ENCODE measurements around the gene GFM1.

- TF ChIP-seq CTCF (conservative IDR thresholded peaks at IDR 0.05; ENCODE audit: low read length) (no peak), EZH2phosphoT487 (IDR thresholded peaks at IDR 0.05; ENCODE audit: borderline replicate concordance, low read depth, low read length) (no peak)
These were observed 94.3 kb downstream of the GFM1 start for GRCh38 chr3:158738653-158739052.

All from OCI-LY7 (cell line).